Ammon's horn (tissue), 1 donor: ENCODE results near the gene SRP9.
"Not testable (repeated sequence)": the region's sequence is repeated elsewhere in the genome, so short reads cannot be mapped to it uniquely, and the experiment has no call there.

Experiments used
- DNase-seq: peaks from one replicate; pipeline ENCODE4 v3.0.0-alpha.2; 2016; ENCODE audit warnings: low spot score

SRP9 gene

DNA sequence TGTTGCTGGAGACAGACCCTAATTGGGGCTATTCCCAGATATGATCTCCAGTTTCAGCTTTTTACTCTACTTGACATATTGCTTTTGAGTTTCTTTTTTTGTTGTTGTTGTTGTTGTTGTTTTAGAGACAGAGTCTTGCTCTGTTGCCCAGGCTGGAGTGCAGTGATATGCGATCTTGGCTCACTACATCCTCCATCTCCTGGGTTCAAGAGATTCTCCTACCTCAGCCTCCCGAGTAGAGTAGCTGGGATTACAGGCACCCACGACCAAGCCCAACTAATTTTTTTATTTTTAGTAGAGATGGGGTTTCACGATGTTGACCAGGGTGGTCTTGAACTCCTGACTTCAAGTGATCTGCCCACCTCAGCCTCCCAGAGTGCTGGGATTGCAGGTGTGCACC lies 1.3 kb upstream of the SRP9 start:
- DNase-seq = no peak

GRCh38 chr1:225777058-225777582 lies 506 bp upstream of the SRP9 start:
- no peak for DNase-seq

DNA sequence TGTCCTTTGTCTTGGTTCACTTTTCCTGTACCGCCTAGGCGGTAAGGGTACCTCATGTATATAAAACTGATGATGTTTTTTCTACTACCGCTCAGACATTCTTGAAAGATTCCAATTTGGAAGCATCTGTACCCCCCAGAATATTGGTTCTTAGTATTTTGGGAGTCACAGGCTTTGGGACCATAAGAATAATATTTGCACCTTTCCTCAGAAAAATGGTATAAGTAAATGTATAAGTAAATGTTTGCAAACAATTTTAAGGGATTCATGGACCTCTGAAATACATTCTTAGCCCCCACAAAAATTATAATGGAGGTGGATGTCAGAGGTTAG lies 677 bp downstream of the SRP9 start:
- no peak for DNase-seq

GRCh38 chr1:225779165-225779564 lies 1.5 kb downstream of the SRP9 start:
- not testable (repeated sequence) for DNase-seq

- DNase-seq = no peak
Measured at GRCh38 chr1:225780134-225780533, 2.5 kb downstream of the SRP9 start.

DNA sequence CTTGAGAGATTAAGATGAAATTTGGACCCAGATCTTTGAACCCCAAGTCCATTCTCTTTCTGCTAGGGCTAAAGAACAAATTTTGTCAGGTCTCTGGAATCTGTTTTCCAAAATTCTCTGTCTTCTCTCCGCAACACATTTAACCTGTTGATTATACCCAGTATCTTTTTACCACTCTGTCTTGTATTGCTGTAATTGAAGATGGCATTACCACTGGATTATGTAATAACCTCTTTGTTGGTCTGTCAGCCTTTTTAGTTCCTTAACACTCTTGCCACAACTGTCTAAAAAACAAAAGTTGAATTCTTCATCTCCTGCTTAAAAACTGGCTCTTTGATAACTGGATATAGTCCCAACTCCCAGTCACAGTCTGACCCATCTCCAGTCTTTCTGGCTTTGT lies 3.0 kb downstream of the SRP9 start:
- DNase-seq = no peak

DNA sequence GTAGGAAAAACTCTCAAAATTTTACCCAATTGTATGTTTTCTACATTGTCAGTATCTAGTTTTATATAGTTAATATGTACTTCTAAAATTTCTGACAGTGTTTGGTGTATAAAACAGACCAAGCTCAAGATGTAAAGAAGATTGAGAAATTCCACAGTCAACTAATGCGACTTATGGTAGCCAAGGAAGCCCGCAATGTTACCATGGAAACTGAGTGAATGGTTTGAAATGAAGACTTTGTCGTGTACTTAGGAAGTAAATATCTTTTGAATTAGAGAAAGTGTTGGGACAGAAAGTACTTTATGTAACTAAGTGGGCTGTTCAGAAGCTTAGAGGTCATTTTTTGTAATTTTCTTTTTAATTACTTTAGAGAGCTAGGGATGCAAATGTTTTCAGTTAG lies 11.5 kb downstream of the SRP9 start:
- DNase-seq = not testable (repeated sequence)

- no peak for DNase-seq
Measured at GRCh38 chr1:225794954-225795353, 17.3 kb downstream of the SRP9 start.

GRCh38 chr1:225796097-225796496 lies 18.5 kb downstream of the SRP9 start:
- DNase-seq = not testable (repeated sequence)

- DNase-seq = not testable (repeated sequence)
Measured at GRCh38 chr1:225801146-225801545, 23.5 kb downstream of the SRP9 start.

DNA sequence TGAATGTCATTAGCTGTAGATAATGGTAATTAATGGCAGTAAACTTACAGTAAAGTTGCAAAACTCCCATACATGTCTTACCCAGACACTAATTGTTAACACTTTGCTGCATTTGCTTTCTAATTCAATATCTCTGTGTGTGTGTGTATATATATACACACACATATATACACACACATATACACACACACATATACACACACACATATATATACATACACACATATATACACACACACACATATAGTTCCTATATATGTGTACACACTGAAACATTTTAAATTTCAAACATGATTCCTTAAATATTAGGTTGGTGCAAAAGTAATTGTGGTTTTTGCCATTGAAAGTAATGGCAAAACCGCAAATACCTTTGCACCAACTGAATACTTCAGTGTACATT lies 28.6 kb downstream of the SRP9 start:
- DNase-seq = no peak

DNA sequence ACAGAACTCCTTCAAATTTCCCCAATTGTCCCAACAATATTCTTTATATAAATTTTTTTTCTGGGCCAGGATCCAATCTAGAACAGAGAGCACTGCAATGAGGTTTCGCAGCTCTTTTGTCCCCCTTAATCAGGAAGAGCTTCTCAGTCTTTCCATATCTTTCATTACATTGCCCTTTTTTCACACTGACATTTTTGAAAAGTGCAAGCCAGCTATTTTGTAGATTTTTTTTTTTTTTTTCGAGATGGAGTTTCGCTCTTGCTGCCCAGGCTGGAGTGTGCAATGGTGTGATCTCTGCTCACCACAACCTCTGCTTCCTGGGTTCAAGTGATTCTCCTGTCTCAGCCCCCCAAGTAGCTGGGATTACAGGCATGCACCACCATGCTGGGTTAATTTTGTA lies 29.1 kb downstream of the SRP9 start:
- DNase-seq = not testable (repeated sequence)

- DNase-seq = no peak
Measured at GRCh38 chr1:225808136-225808535, 30.5 kb downstream of the SRP9 start.

DNA sequence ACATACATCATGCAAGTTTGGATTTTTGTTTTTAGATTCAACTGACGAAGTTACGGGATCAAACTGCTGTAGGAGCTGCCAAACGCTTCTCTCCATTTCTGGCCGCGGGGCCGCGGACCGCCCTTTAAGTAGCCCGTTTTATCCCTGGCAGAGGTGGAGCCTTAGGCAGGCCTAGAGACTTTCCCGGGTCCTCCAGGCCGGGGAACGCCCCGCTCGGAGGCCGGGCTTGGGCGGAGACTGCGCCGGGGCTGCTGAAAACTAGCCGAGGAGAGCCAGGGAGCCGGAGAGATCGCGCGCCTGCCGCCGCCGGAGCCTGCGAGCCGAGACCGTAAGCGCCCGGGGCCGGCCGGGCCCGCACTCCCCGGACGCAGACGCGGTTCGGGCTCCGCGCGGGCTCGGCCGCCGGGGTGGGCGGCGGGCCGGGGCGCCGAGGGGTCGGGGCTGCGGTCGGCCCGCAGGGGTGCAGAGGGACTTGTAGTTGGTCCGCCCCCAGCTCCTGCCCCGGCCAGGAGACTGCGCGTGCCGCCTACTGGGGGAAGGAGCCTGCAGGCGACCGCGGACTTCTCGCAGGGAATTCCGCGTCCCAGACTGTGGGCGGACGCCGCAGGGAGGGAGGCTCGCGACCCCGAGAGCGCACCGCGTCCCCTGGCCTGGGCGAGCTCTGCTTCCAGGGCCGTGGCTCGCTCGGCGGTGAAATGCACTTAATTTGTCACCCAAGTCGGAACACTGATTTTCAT lies 32.4 kb downstream of the SRP9 start, which contains the start of gene EPHX1:
EPHX1 (plus strand) TSS at position 283 of the 737 bp plus-strand sequence. CDS start 18,606 bp downstream, outside the sequence.
- peak; percentile 87 for DNase-seq

DNA sequence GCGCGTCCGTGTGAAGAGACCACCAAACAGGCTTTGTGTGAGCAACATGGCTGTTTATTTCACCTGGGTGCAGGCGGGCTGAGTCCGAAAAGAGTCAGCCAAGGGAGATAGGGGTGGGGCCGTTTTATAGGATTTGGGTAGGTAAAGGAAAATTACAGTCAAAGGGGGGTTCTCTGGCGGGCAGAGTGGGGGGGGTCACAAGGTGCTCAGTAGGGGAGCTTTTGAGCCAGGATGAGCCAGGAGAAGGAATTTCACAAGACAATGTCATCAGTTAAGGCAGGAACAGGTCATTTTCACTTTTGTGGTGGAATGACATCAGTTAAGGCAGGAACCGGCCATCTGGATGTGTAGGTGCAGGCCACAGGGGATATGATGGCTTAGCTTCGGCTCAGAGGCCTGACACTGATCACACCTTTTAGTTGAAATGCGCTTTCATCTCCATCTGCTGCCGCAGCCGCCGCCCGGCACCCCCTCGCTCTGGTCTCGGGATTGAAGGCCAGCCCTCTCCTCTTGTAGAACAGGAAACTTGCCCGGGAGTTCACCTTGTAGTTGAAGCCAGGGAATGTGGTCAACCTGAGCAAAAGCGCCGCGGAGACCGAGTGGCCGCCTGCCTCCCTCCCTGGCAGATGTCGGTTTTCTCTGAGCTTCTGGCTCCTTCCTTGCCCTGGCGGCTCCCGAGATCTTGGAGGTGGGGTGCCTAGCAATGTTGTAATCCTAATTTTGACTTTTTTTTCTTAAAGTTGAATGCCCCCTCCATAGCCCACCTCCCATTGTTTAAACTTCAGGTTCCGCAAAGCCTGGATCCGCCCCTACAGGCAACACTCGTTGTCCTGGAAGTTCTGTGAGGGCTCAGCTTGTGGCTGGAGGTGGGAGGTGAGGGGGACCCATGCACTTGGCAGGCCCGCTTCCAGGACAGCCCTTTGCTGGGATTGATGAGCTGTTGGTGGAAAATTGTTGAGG lies 33.2 kb downstream of the SRP9 start:
- peak; percentile 31 for DNase-seq

GRCh38 chr1:225811622-225812487 lies 34.2 kb downstream of the SRP9 start:
- DNase-seq = peak; percentile 72

DNA sequence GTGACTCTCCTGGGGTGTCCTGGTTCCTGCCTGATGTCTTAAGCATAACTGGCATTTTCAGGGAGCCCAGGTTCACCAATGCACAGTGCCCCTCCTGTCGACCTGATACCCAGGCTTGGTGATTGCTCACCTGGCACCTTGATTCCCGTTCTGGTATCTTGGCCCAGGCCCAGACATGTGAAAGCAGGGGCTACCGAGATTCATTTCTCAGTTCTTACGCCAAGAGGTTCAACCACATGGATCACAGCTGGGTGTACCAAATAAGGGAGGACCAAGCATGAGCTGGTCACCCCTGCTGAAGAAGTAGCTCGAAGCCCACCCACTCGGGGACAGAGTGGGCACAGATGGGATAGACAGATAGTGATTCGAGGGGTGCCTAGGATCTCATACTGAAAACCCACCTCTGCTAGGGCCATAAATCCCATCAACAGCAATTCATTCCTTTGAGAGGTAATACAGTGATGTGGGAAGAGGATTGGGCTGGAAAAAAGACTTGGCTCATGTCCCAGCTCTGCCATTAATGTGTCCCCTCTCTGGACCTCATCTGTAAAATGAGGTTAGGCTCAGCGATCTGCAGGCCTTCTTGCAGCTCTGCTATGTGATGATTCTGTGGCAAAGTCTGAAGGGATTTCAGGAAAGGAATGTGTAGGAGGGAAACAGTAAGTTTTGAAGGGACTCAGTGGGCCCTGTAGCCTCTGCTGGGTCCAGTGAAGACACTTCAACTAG lies 35.0 kb downstream of the SRP9 start:
- no peak for DNase-seq

- DNase-seq = peak; percentile 48
Measured at GRCh38 chr1:225813214-225813964, 35.8 kb downstream of the SRP9 start.

DNA sequence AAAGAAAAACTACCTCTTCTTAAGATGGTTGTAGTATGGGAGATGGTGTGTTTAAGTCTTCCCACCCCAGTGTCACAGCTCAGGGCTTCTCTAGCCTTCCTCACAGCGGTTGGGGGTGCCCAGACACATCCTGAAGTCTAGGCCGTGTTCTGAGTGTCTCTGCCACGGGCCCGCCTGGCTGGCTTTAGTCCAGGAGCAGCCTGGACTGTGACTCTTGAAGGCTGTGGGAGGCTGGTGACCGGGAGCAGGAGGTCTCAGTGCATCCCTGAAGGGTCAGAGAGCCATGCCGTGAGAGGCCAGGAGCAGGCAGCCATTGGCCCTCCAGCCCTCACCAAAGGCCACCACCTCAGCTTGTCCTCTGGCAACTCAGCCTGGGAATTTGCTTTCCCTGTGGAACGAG lies 36.8 kb downstream of the SRP9 start:
- no peak for DNase-seq

DNA sequence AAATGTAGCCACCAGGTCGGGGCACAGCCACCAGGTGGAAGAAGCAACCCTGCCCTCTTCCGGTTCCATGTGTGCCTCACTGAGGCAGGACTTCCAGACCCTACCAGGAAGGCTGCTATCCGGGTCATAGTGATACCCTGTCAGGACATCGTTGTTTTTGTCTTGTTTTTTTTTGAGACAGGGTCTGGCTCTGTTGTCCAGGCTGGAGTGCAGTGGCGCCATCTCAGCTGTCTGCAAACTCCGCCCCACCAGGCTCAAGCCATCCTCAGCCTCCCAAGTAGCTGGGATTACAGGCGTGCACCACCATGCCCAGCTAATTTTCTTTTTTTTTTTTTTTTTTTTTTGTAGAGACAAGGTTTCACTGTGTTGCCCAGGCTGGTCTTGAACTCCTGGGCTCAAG lies 37.5 kb downstream of the SRP9 start:
- DNase-seq = not testable (repeated sequence)
